AG09309 (cell line): ENCODE data around the gene A1CF.
A peak's percentile ranks its signal among the peaks of the same experiment; 100 is the strongest.
"Not testable (repeated sequence)": the region's sequence is repeated elsewhere in the genome, so short reads cannot be mapped to it uniquely, and the experiment has no call there.

ENCODE experiments used
- DNase-seq: peaks from one replicate; pipeline ENCODE4 v3.0.0-alpha.2; 2010; ENCODE audit warnings: low read depth
- H3K4me3 ChIP-seq: 2 replicates; pipeline ENCODE4 v1.5.1; 2011; ENCODE audit warnings: mild to moderate bottlenecking, low read depth, low read length, moderate library complexity; ENCODE audit not compliant: control insufficient read depth
- TF ChIP-seq, protein P1 (sequence below): IDR thresholded peaks from 2 replicates; pipeline ENCODE4 v1.5.1; 2011; ENCODE audit warnings: mild to moderate bottlenecking, low read depth, low read length, inconsistent platforms; ENCODE audit not compliant: insufficient read depth, control insufficient read depth; ENCODE audit errors: missing control alignments

Gene A1CF

DNA sequence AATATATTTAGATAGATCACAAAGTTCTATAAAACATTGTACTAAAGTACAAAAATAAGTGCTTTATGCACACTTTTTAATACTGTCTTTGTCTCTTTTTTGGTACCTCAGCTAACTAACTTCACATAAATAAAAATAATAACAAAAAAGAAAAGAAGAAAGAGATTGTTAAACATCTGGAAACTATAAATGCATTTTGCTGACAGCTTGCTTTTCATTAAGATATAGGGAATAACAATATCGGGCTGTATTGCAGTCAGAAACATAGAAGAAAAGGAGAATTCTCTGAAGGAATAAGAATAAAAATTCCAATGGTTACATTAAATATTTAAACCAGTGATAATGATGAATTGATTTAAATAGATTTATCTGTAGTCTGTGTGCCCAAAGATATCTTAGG is 85.8 kb downstream of the A1CF start:
- DNase-seq = no peak
- TF ChIP-seq, protein P1, sequence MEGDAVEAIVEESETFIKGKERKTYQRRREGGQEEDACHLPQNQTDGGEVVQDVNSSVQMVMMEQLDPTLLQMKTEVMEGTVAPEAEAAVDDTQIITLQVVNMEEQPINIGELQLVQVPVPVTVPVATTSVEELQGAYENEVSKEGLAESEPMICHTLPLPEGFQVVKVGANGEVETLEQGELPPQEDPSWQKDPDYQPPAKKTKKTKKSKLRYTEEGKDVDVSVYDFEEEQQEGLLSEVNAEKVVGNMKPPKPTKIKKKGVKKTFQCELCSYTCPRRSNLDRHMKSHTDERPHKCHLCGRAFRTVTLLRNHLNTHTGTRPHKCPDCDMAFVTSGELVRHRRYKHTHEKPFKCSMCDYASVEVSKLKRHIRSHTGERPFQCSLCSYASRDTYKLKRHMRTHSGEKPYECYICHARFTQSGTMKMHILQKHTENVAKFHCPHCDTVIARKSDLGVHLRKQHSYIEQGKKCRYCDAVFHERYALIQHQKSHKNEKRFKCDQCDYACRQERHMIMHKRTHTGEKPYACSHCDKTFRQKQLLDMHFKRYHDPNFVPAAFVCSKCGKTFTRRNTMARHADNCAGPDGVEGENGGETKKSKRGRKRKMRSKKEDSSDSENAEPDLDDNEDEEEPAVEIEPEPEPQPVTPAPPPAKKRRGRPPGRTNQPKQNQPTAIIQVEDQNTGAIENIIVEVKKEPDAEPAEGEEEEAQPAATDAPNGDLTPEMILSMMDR = no peak
- H3K4me3 ChIP-seq = no peak overlapping the region

GRCh38 chr10:50798297-50798696 is 87.1 kb downstream of the A1CF start:
- TF ChIP-seq, protein P1 = no peak
- no peak overlapping the region for H3K4me3 ChIP-seq
- DNase-seq = no peak

DNA sequence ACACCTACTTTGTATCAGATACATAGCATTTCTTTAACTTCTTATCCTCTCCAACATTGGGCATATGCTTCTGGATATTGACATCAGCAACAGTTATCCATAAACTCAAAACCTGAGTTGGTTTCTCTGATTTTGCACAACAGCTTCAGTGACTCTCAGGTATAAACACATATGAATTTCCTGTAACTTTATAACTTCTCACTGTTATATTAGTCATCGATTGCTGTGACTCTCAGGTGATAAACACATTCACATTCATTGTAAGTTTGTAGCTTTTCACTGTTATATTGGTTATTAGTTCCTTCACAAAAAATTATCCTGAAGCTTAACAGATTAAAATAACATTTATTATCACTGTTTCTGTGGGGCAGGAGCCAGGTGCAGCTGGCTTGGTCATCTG is 88.7 kb downstream of the A1CF start:
- TF ChIP-seq, protein P1 = no peak
- DNase-seq = no peak
- no peak overlapping the region for H3K4me3 ChIP-seq

- DNase-seq = no peak
- TF ChIP-seq, protein P1 = no peak
- H3K4me3 ChIP-seq = no peak overlapping the region
These were observed 90.9 kb downstream of the A1CF start for GRCh38 chr10:50794490-50794889.

GRCh38 chr10:50788951-50789945 is 96.2 kb downstream of the A1CF start:
- H3K4me3 ChIP-seq = no peak overlapping the region
- TF ChIP-seq, protein P1 = peak; percentile 59
- peak; percentile 29 for DNase-seq

DNA sequence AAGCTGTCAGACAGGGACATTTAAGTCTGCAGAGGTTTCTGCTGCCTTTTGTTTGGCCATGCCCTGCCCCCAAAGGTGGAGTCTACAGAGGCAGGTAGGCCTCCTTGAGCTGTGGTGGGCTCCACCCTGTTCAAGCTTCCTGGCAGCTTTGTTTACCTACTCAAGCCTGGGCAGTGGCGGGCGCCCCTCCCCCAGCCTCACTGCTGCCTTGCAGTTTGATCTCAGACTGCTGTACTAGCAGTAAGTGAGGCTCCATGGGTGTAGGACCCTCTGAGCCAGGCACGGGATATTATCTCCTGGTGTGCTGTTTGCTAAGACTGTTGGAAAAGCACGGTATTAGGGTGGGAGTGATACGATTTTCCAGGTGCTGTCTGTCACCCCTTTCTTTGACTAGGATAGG is 97.5 kb downstream of the A1CF start:
- H3K4me3 ChIP-seq = not testable (repeated sequence)

GRCh38 chr10:50782017-50782416 is 103.4 kb downstream of the A1CF start:
- H3K4me3 ChIP-seq, DNase-seq: not testable (repeated sequence)

More for the DNA sequence above, 97.5 kb downstream of the A1CF start:
- DNase-seq = not testable (repeated sequence)

DNA sequence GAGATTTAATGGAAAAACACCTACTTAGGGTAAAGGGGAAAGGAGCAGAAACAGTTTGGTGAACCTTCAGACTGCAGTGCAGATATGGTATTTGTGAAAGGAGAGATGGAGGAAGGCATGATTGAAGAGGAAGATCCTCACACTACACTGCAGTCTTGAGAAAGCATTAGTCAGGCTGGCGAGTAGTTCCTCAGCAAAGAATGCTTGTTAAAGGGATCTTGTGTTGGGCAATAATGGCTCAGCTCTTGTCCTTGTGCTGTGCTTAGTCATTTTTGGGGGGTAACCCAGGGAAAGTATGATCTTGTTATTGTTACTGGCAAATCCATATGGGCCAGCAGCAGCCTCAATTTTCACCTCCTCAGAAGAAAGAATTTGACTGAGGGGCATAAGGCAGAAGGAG is 105.4 kb downstream of the A1CF start:
- not testable (repeated sequence) for H3K4me3 ChIP-seq
- peak; percentile 75 for DNase-seq

DNA sequence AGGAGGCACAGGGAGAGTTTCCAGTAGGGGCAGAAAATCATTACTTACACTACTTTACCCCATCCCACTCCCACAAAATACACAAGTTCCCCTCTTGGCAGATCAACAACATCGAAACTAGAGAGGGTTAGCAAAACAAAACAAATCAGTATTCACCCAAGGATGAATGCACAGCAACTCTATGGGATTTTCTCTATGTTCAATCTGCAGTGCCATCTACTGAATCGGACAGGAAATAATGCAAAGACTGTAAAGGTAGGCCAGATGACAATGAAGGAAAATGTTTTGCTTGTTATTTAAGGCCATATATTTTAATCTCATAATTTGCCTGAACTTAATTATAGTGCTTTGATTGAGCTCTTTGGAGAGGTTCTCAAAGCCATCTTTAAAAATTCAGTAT is 110.6 kb downstream of the A1CF start:
- not testable (repeated sequence) for DNase-seq

GRCh38 chr10:50772042-50772441 is 113.4 kb downstream of the A1CF start:
- not testable (repeated sequence) for DNase-seq, H3K4me3 ChIP-seq

More for the DNA sequence above, 110.6 kb downstream of the A1CF start:
- H3K4me3 ChIP-seq = not testable (repeated sequence)

- peak; percentile 71 for DNase-seq
- H3K4me3 ChIP-seq = not testable (repeated sequence)
These were observed 118.5 kb downstream of the A1CF start for GRCh38 chr10:50766774-50767513.
